Large intestine (tissue), 3 donors: Measurements from ENCODE around the gene TBC1D19. TPM values are rescaled to one million over a fixed set of nuclear protein-coding genes. Genes with fewer than 3 reads are reported as not detected.

Experiments
- DNase-seq, 2 donors: peaks; one replicate each; pipeline versions ENCODE4 v3.0.0 to v3.0.0-alpha.2; 2013
- H3K27ac ChIP-seq: one replicate; pipeline ENCODE4 v1.5.1; 2013; ENCODE audit warnings: low read length
- H3K27me3 ChIP-seq: 2 replicates; pipeline ENCODE4 v1.6.1; 2013; ENCODE audit warnings: low read length; ENCODE audit not compliant: control insufficient read depth, insufficient read depth
- H3K36me3 ChIP-seq: 2 replicates; pipeline ENCODE4 v1.6.1; 2013; ENCODE audit warnings: low read length; ENCODE audit not compliant: control insufficient read depth, insufficient read depth
- H3K4me1 ChIP-seq: one replicate; pipeline ENCODE4 v1.6.1; 2013; ENCODE audit warnings: low read length; ENCODE audit not compliant: control insufficient read depth, insufficient read depth
- H3K4me3 ChIP-seq: one replicate; pipeline ENCODE4 v1.5.1; 2013; ENCODE audit warnings: low read length
- H3K9me3 ChIP-seq: one replicate; pipeline ENCODE4 v1.6.1; 2013; ENCODE audit warnings: mild to moderate bottlenecking, low read depth, low read length, moderate library complexity; ENCODE audit not compliant: control insufficient read depth
- WGBS: methylation state at CpG from one replicate; pipeline ENCODE4 v1.1.5; 2013; ENCODE audit warnings: low lambda C conversion rate; ENCODE audit not compliant: insufficient coverage; 5-methylcytosine and 5-hydroxymethylcytosine counted together
- polyA plus RNA-seq: library from polyadenylated mRNA; unstranded; fragments of 120-200 nt; gene quantifications from one replicate; pipeline ENCODE4 v1.2.1, GENCODE V29; 2013

TBC1D19 gene
- polyA plus RNA-seq, 1 donor, result 8.6 TPM

DNA sequence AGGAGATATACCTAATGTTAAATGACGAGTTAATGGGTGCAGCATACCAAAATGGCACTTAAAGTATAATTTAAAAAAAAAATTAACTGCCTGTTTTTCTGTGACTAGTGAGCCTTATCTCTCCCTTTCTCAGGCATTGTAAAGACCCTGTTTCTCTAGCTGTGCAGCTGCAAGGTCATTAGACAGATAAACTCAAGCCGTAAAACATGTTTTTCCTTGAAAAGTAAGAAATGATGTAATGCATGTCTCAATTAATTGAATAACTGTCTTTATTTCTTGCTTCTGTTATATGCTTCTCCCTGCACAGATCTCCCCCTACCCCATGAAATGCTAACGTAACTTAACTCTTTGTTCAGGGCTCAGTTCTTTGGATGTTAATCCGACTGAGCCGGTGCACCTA is 10.5 kb downstream of the TBC1D19 start:
- DNase-seq, result no peak
- Histone ChIP-seq H3K9me3 (peaks cover 3% of the 10 kb centered on the region), H3K27ac (no peak overlapping the region), H3K4me1 (no peaks in the 10 kb centered on the region), H3K27me3 (no peaks in the 10 kb centered on the region), H3K4me3 (no peak overlapping the region), H3K36me3 (no peaks in the 10 kb centered on the region)
- WGBS, result 59% methylated on average over 5 of the region's 5 CpGs

DNA sequence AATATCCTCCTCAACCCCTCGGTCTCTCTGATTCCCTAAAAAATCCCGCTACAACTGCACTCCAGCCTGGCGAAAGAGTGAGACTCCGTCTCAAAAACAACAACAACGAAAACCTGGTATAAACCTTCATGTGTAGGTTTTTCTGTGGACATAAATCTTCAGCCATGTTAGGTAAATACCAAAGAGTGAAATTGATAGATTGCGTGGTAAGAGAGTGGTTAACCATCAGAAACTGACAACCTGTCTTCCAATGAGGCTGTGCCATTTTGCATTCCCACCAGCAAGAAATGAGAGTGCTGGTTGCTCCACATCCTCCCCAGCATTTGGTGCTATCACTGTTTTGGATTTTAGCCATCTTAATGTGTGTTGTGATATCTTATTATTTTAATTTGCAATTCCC is 10.9 kb downstream of the TBC1D19 start:
- Histone ChIP-seq H3K4me1 (no peaks in the 10 kb centered on the region), H3K27me3 (no peaks in the 10 kb centered on the region), H3K9me3 (peaks cover 3% of the 10 kb centered on the region), H3K27ac (no peak overlapping the region), H3K4me3 (no peak overlapping the region), H3K36me3 (no peaks in the 10 kb centered on the region)
- no CpG with 5 or more reads among the region's 6 CpGs for WGBS
- DNase-seq, result no peak

- DNase-seq, result no peak
- 38% methylated on average over 1 of the region's 1 CpG for WGBS
These were observed 13.0 kb downstream of the TBC1D19 start for GRCh38 chr4:26596843-26597242.

GRCh38 chr4:26601204-26601603 is 17.3 kb downstream of the TBC1D19 start:
- Histone ChIP-seq H3K4me1 (no peaks in the 10 kb centered on the region), H3K27ac (no peak overlapping the region), H3K9me3 (peaks cover 6% of the 10 kb centered on the region), H3K27me3 (no peaks in the 10 kb centered on the region), H3K36me3 (no peaks in the 10 kb centered on the region), H3K4me3 (no peak overlapping the region)
- 100% methylated on average over 1 of the region's 1 CpG for WGBS
- no peak for DNase-seq

More at GRCh38 chr4:26596843-26597242, 13.0 kb downstream of the TBC1D19 start:
- H3K27me3 ChIP-seq, result no peaks in the 10 kb centered on the region
- no peak overlapping the region for H3K4me3 ChIP-seq
- H3K36me3 ChIP-seq, result no peaks in the 10 kb centered on the region
- H3K4me1 ChIP-seq, result no peaks in the 10 kb centered on the region
- no peak overlapping the region for H3K27ac ChIP-seq
- peaks cover 6% of the 10 kb centered on the region for H3K9me3 ChIP-seq

GRCh38 chr4:26607776-26608175 is 23.9 kb downstream of the TBC1D19 start:
- WGBS, result no CpG with 5 or more reads among the region's 2 CpGs
- DNase-seq, result no peak

DNA sequence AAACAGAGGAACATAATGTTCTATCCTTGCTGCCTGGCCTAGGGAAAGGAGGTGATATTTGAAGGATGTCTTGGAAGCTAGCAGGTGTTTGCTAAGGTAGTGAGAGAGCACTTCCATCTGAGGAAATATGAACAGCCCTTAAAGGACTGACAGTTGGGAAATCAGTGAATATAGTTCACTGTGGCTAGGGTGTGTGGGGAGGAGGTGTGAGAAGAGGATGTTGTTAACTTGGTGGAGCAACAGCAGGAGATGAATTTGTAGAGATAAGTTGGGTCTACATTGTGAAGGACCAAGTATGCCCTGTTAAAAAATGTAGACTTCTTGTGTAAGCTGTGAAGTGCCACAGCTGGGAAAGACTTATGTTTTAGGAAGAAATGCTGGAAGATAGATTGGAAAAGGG is 25.5 kb downstream of the TBC1D19 start:
- Histone ChIP-seq H3K27me3 (no peaks in the 10 kb centered on the region), H3K36me3 (no peaks in the 10 kb centered on the region), H3K27ac (no peak overlapping the region), H3K4me3 (no peak overlapping the region), H3K4me1 (no peaks in the 10 kb centered on the region), H3K9me3 (no peaks in the 10 kb centered on the region)
- DNase-seq, result no peak

More at GRCh38 chr4:26607776-26608175, 23.9 kb downstream of the TBC1D19 start:
- Histone ChIP-seq H3K9me3 (no peaks in the 10 kb centered on the region), H3K36me3 (no peaks in the 10 kb centered on the region), H3K27ac (no peak overlapping the region), H3K4me1 (no peaks in the 10 kb centered on the region), H3K4me3 (no peak overlapping the region), H3K27me3 (no peaks in the 10 kb centered on the region)

DNA sequence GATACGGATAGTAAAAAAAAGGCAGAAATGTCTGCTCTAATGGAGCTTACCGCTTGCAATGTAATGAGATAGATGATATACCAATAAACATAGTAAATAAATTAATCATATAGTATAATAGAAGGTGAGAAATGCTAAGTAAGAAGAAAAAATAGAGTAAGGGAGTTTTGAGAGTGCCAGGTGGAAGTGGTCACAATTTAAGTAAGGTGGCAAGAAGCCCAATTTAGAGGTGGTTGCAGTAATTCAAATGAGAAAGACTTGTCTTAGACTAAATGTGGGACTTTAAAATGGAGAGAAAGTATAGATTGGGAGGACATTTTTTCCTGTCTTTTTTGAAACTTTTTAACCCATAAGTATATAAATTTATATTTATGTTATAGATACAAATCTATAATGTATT is 26.0 kb downstream of the TBC1D19 start:
- no peaks in the 10 kb centered on the region for H3K4me1 ChIP-seq
- H3K4me3 ChIP-seq, result no peak overlapping the region
- H3K36me3 ChIP-seq, result no peaks in the 10 kb centered on the region
- 100% methylated on average over 2 of the region's 2 CpGs for WGBS
- no peaks in the 10 kb centered on the region for H3K27me3 ChIP-seq
- DNase-seq, result no peak
- H3K27ac ChIP-seq, result no peak overlapping the region
- no peaks in the 10 kb centered on the region for H3K9me3 ChIP-seq

- no peaks in the 10 kb centered on the region for H3K27me3 ChIP-seq
- no peak for DNase-seq
- no peaks in the 10 kb centered on the region for H3K4me1 ChIP-seq
- no peaks in the 10 kb centered on the region for H3K9me3 ChIP-seq
- H3K36me3 ChIP-seq, result no peaks in the 10 kb centered on the region
- H3K27ac ChIP-seq, result no peak overlapping the region
- H3K4me3 ChIP-seq, result no peak overlapping the region
These were observed 27.5 kb downstream of the TBC1D19 start for GRCh38 chr4:26611372-26611771.

DNA sequence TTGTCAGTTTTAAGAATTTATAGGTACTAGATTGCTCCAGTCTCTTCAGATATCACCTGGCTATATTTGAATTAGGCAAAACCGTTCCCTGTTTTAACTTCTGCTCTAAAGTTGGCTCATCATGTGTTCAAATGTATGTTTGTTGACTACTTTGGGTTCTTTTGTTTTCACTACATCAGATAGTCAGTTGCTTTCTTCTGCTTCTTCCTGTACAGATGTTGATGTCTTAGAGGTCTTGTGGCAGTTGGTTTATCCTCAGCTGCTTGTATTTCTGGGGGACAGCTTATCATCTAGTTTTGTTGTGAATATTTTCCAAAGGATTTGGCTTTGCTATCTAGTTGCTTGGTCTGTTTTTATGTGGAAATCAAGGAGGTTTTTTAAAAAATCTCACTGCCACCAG is 28.0 kb downstream of the TBC1D19 start:
- WGBS, result 86% methylated on average over 1 of the region's 1 CpG
- no peak overlapping the region for H3K4me3 ChIP-seq
- H3K36me3 ChIP-seq, result peaks cover under 1% of the 10 kb centered on the region
- H3K27me3 ChIP-seq, result no peaks in the 10 kb centered on the region
- no peaks in the 10 kb centered on the region for H3K4me1 ChIP-seq
- no peaks in the 10 kb centered on the region for H3K9me3 ChIP-seq
- no peak for DNase-seq
- H3K27ac ChIP-seq, result no peak overlapping the region

GRCh38 chr4:26613237-26613636 is 29.4 kb downstream of the TBC1D19 start:
- Histone ChIP-seq H3K27ac (no peak overlapping the region), H3K27me3 (no peaks in the 10 kb centered on the region), H3K9me3 (no peaks in the 10 kb centered on the region), H3K36me3 (peaks cover 2% of the 10 kb centered on the region), H3K4me3 (no peak overlapping the region), H3K4me1 (no peaks in the 10 kb centered on the region)
- WGBS, result 88% methylated on average over 1 of the region's 1 CpG
- DNase-seq, result no peak

DNA sequence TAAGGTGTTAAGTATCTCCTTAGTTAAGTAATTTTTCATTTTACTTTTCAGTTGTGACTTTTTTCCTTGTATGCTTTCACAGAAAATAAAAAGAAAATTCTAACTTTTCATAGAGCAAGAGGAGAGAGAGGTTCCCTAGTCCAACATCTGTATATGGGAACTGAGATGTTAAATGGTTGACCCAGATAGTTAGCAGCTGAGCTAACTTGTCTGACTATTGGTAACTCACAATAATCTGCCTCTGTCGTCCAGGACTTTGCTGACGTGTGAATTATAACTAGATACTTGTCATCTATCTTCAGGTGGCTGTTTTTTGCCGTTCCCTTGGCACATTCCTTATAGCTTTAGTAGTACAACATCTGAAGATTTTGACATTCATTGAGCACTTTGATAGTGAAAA is 29.9 kb downstream of the TBC1D19 start:
- Histone ChIP-seq H3K4me3 (no peak overlapping the region), H3K4me1 (no peaks in the 10 kb centered on the region), H3K9me3 (no peaks in the 10 kb centered on the region), H3K27ac (no peak overlapping the region), H3K27me3 (no peaks in the 10 kb centered on the region), H3K36me3 (peaks cover 2% of the 10 kb centered on the region)
- DNase-seq, result no peak
- 83% methylated on average over 1 of the region's 3 CpGs for WGBS
